ENCODE data around the gene PNRC1.

Gene PNRC1

GRCh38 chr6:89047473-89047872 lies 33.1 kb upstream of the PNRC1 start:
- Mint-ChIP-seq H3K4me1 (peaks cover 14% of the 10 kb centered on the region), H3K36me3 (ENCODE audit: low read depth) (no peaks in the 10 kb centered on the region), H3K27me3 (ENCODE audit: low read depth, poor library complexity) (peaks cover 5% of the 10 kb centered on the region), H3K4me3 (no peak overlapping the region), H3K27ac (peak overlapping the region; percentile 59), H3K9me3 (no peaks in the 10 kb centered on the region)
- TF ChIP-seq CTCF (IDR thresholded peaks at IDR 0.05) = no peak
- no peak for DNase-seq

- no peak for TF ChIP-seq CTCF (IDR thresholded peaks at IDR 0.05)
- peak overlapping the region; percentile 69 for H3K27ac Mint-ChIP-seq
- no peak for DNase-seq
- peaks cover 5% of the 10 kb centered on the region for H3K27me3 Mint-ChIP-seq (ENCODE audit: low read depth, poor library complexity)
- peaks cover 14% of the 10 kb centered on the region for H3K4me1 Mint-ChIP-seq
- no peaks in the 10 kb centered on the region for H3K9me3 Mint-ChIP-seq
- no peaks in the 10 kb centered on the region for H3K36me3 Mint-ChIP-seq (ENCODE audit: low read depth)
- no peak overlapping the region for H3K4me3 Mint-ChIP-seq
Observed at GRCh38 chr6:89048288-89048923, 32.1 kb upstream of the PNRC1 start.

- no peak overlapping the region for H3K27ac Mint-ChIP-seq
- TF ChIP-seq CTCF (IDR thresholded peaks at IDR 0.05) = no peak
- no peaks in the 10 kb centered on the region for H3K9me3 Mint-ChIP-seq
- H3K27me3 Mint-ChIP-seq (ENCODE audit: low read depth, poor library complexity) = peaks cover 9% of the 10 kb centered on the region
- H3K36me3 Mint-ChIP-seq (ENCODE audit: low read depth) = no peaks in the 10 kb centered on the region
- H3K4me3 Mint-ChIP-seq = no peak overlapping the region
- peaks cover 14% of the 10 kb centered on the region for H3K4me1 Mint-ChIP-seq
- no peak for DNase-seq
Observed at GRCh38 chr6:89048985-89049384, 31.6 kb upstream of the PNRC1 start.

- peak overlapping the region; percentile 25 for H3K27ac Mint-ChIP-seq
- peaks cover 14% of the 10 kb centered on the region for H3K4me1 Mint-ChIP-seq
- no peak for TF ChIP-seq CTCF (IDR thresholded peaks at IDR 0.05)
- H3K4me3 Mint-ChIP-seq = no peak overlapping the region
- H3K36me3 Mint-ChIP-seq (ENCODE audit: low read depth) = no peaks in the 10 kb centered on the region
- no peak for DNase-seq
- H3K9me3 Mint-ChIP-seq = no peaks in the 10 kb centered on the region
- H3K27me3 Mint-ChIP-seq (ENCODE audit: low read depth, poor library complexity) = peaks cover 7% of the 10 kb centered on the region
Observed at GRCh38 chr6:89050155-89050554, 30.4 kb upstream of the PNRC1 start.

GRCh38 chr6:89050697-89051096 lies 29.9 kb upstream of the PNRC1 start:
- H3K4me3 Mint-ChIP-seq = no peak overlapping the region
- H3K27ac Mint-ChIP-seq = no peak overlapping the region
- H3K4me1 Mint-ChIP-seq = peaks cover 14% of the 10 kb centered on the region
- no peak for TF ChIP-seq CTCF (IDR thresholded peaks at IDR 0.05)
- no peaks in the 10 kb centered on the region for H3K9me3 Mint-ChIP-seq
- H3K27me3 Mint-ChIP-seq (ENCODE audit: low read depth, poor library complexity) = peaks cover 7% of the 10 kb centered on the region
- no peak for DNase-seq
- no peaks in the 10 kb centered on the region for H3K36me3 Mint-ChIP-seq (ENCODE audit: low read depth)

- Mint-ChIP-seq H3K36me3 (ENCODE audit: low read depth) (no peaks in the 10 kb centered on the region), H3K27ac (no peak overlapping the region), H3K4me1 (peaks cover 14% of the 10 kb centered on the region), H3K9me3 (no peaks in the 10 kb centered on the region), H3K27me3 (ENCODE audit: low read depth, poor library complexity) (peaks cover 7% of the 10 kb centered on the region), H3K4me3 (no peak overlapping the region)
- no peak for TF ChIP-seq CTCF (IDR thresholded peaks at IDR 0.05)
- DNase-seq = no peak
Observed at GRCh38 chr6:89051676-89052075, 28.9 kb upstream of the PNRC1 start.
